ENCODE results near the gene BTNL8.

Gene BTNL8

GRCh38 chr5:180970336-180970735 is 71.4 kb downstream of the BTNL8 start:
- DNase-seq, result no peak

- DNase-seq, result no peak
Observed at GRCh38 chr5:180970875-180971274, 71.9 kb downstream of the BTNL8 start.

- no peak for DNase-seq
Observed at GRCh38 chr5:180974612-180975315, 75.8 kb downstream of the BTNL8 start.

GRCh38 chr5:180975338-180975737 is 76.4 kb downstream of the BTNL8 start:
- no peak for DNase-seq

- no peak for DNase-seq
Observed at GRCh38 chr5:180976518-180976917, 77.6 kb downstream of the BTNL8 start.

GRCh38 chr5:180977852-180978251 is 78.9 kb downstream of the BTNL8 start:
- no peak for DNase-seq

GRCh38 chr5:180982008-180982741 is 83.2 kb downstream of the BTNL8 start:
- DNase-seq, result no peak

GRCh38 chr5:180988016-180988415 is 89.1 kb downstream of the BTNL8 start:
- DNase-seq, result no peak

- no peak for DNase-seq
Observed at GRCh38 chr5:180988592-180988991, 89.6 kb downstream of the BTNL8 start, which contains the start of gene BTNL3. TSS of gene BTNL3 (plus strand) at chr5:180988846. CDS start at chr5:180989029, 183 bp downstream.

GRCh38 chr5:180990086-180990881 is 91.3 kb downstream of the BTNL8 start:
- no peak for DNase-seq

- DNase-seq, result no peak
Observed at GRCh38 chr5:180990882-180991242, 91.9 kb downstream of the BTNL8 start.
